SK-N-SH (cell line): ENCODE measurements around the gene CDX2. TPM values are rescaled to one million over a fixed set of nuclear protein-coding genes. Genes with fewer than 3 reads are reported as not detected.

Source experiments
- CTCF ChIA-PET: fragments of 300-600, 350-600 bp; formaldehyde crosslinking; extraction: SDS; loops from one replicate; lab custom pipeline; 2021; lab: Yijun Ruan, JAX
- POLR2A ChIA-PET: fragments of 350-600 bp; sonication (Branson Sonifier 250); formaldehyde crosslinking; extraction: SDS; loops from one replicate; lab custom pipeline; 2020; ENCODE audit warnings: antibody characterized with exemption, inconsistent platforms; lab: Yijun Ruan, JAX
- DNase-seq: peaks from one replicate; pipeline ENCODE4 v3.0.0; 2012
- H2AFZ ChIP-seq: fragments of 200-600 bp; sonication (generic); 2 replicates; pipeline ENCODE4 v1.8.1; 2016; ENCODE audit warnings: antibody characterized with exemption, mild to moderate bottlenecking, low read depth
- H3F3A ChIP-seq: fragments of 200-600 bp; sonication (generic); replicated peaks from 2 replicates; pipeline ENCODE3; 2016; ENCODE audit warnings: antibody characterized with exemption, mild to moderate bottlenecking; ENCODE audit not compliant: insufficient read depth
- H3K27ac ChIP-seq, 2 experiments: fragments of 200-500 bp in 1 of 2; fragments of 200-600 bp in 1 of 2; sonication (Bioruptor generic) in 1 of 2; sonication (generic), shearing (Covaris generic) in 1 of 2; 2 replicates each; pipeline versions ENCODE4 v1.5.1 to v1.6.1; 2014 to 2016; ENCODE audit warnings: low read depth in 2 of 2, inconsistent platforms in 1 of 2, low read length in 1 of 2, mild to moderate bottlenecking in 1 of 2, mixed read lengths in 1 of 2
- H3K27me3 ChIP-seq: fragments of 200-600 bp; sonication (generic), shearing (Covaris generic); 2 replicates; pipeline ENCODE4 v1.6.1; 2016; ENCODE audit warnings: mixed run types; ENCODE audit not compliant: insufficient read depth
- H3K36me3 ChIP-seq, 2 experiments: fragments of 200-500 bp in 1 of 2; fragments of 200-600 bp in 1 of 2; sonication (Bioruptor generic) in 1 of 2; sonication (generic) in 1 of 2; replicated peaks in 1 of 2; 2 replicates each; pipeline versions ENCODE3 to v1.5.1; 2014 to 2016; ENCODE audit warnings: low read length in 1 of 2, mild to moderate bottlenecking in 1 of 2; ENCODE audit not compliant: insufficient read depth in 2 of 2, control insufficient read depth in 1 of 2
- H3K4me1 ChIP-seq, 2 experiments: fragments of 200-500 bp in 1 of 2; fragments of 200-600 bp in 1 of 2; sonication (Bioruptor generic) in 1 of 2; sonication (generic), shearing (Covaris generic) in 1 of 2; 2 replicates each; pipeline versions ENCODE4 v1.5.1 to v1.6.1; 2014 to 2016; ENCODE audit warnings: low read depth in 1 of 2, low read length in 1 of 2, mixed run types in 1 of 2; ENCODE audit not compliant: insufficient read depth in 2 of 2, control insufficient read depth in 1 of 2
- H3K4me2 ChIP-seq: fragments of 200-600 bp; sonication (generic), shearing (Covaris generic); 2 replicates; pipeline ENCODE4 v1.6.1; 2017; ENCODE audit warnings: mixed run types
- H3K4me3 ChIP-seq, 2 experiments: fragments of 200-500 bp in 1 of 2; fragments of 200-600 bp in 1 of 2; sonication (Bioruptor generic) in 1 of 2; sonication (generic), shearing (Covaris generic) in 1 of 2; 2 replicates each; pipeline versions ENCODE4 v1.5.1 to v1.8.1; 2014 to 2016; ENCODE audit warnings: low read depth in 2 of 2, inconsistent platforms in 1 of 2, low read length in 1 of 2, mild to moderate bottlenecking in 1 of 2, mixed read lengths in 1 of 2, moderate library complexity in 1 of 2
- H3K79me2 ChIP-seq: fragments of 200-600 bp; sonication (generic); 2 replicates; pipeline ENCODE4 v1.8.1; 2017; ENCODE audit warnings: mild to moderate bottlenecking; ENCODE audit not compliant: insufficient read depth
- H3K9ac ChIP-seq: fragments of 200-600 bp; sonication (generic); 2 replicates; pipeline ENCODE4 v1.6.1; 2017; ENCODE audit warnings: mixed run types
- H3K9me2 ChIP-seq: fragments of 200-600 bp; sonication (generic); 2 replicates; pipeline ENCODE4 v1.6.1; 2017; ENCODE audit warnings: mixed run types
- H3K9me3 ChIP-seq: fragments of 200-600 bp; sonication (generic); 2 replicates; pipeline ENCODE4 v1.6.1; 2017; ENCODE audit warnings: mixed run types, mild to moderate bottlenecking, moderate library complexity
- H4K20me1 ChIP-seq: fragments of 200-600 bp; sonication (generic); 2 replicates; pipeline ENCODE4 v1.6.1; 2017; ENCODE audit warnings: mild to moderate bottlenecking, mixed run types; ENCODE audit not compliant: insufficient read depth
- EP300 ChIP-seq, 2 experiments: IDR thresholded peaks; 2 replicates each; pipeline versions ENCODE4 v1.4.0 to v1.6.1; 2012; ENCODE audit warnings: borderline replicate concordance in 1 of 2, low read depth in 1 of 2, low read length in 1 of 2
- EZH2phosphoT487 ChIP-seq: fragments of 200-600 bp; sonication (generic); IDR thresholded peaks from 2 replicates; pipeline ENCODE4 v1.6.1; 2017; ENCODE audit warnings: low read depth, mixed run types, mild to moderate bottlenecking, antibody characterized with exemption, moderate library complexity, borderline replicate concordance
- FOSL2 ChIP-seq: IDR thresholded peaks from 2 replicates; pipeline ENCODE4 v1.4.0; 2012; ENCODE audit warnings: low read depth, mild to moderate bottlenecking, moderate library complexity, borderline replicate concordance
- FOXM1 ChIP-seq: IDR thresholded peaks from 2 replicates; pipeline ENCODE4 v1.4.0; 2012; ENCODE audit warnings: low read depth, mild to moderate bottlenecking
- POLR2AphosphoS5 ChIP-seq: IDR thresholded peaks from 2 replicates; pipeline ENCODE4 v1.6.1; 2012; ENCODE audit warnings: low read depth, low read length
- RAD21 ChIP-seq: IDR thresholded peaks from 2 replicates; pipeline ENCODE4 v1.6.1; 2012; ENCODE audit warnings: mild to moderate bottlenecking, low read length
- REST ChIP-seq: IDR thresholded peaks from 2 replicates; pipeline ENCODE4 v1.6.1; 2012; ENCODE audit warnings: mild to moderate bottlenecking, low read depth, low read length, moderate library complexity
- RFX5 ChIP-seq: IDR thresholded peaks from 2 replicates; pipeline ENCODE4 v1.6.1; 2012; ENCODE audit warnings: mild to moderate bottlenecking, improper control_type of control experiment, low read length
- RXRA ChIP-seq: IDR thresholded peaks from 2 replicates; pipeline ENCODE4 v1.4.0; 2012; ENCODE audit warnings: low read depth, mild to moderate bottlenecking, borderline replicate concordance
- SIN3A ChIP-seq: IDR thresholded peaks from 2 replicates; pipeline ENCODE4 v1.6.1; 2012; ENCODE audit warnings: low read depth, mild to moderate bottlenecking, low read length, moderate library complexity, borderline replicate concordance
- SMC3 ChIP-seq: IDR thresholded peaks from 2 replicates; pipeline ENCODE4 v1.6.1; 2012; ENCODE audit warnings: low read depth, low read length, improper control_type of control experiment
- TEAD4 ChIP-seq: IDR thresholded peaks from 2 replicates; pipeline ENCODE4 v1.4.0; 2012; ENCODE audit warnings: mild to moderate bottlenecking, borderline replicate concordance; ENCODE audit not compliant: insufficient read depth
- USF2 ChIP-seq: fragments of 150-350 bp; IDR thresholded peaks from 2 replicates; pipeline ENCODE4 v1.6.1; 2017; ENCODE audit warnings: antibody characterized with exemption, low read length, low read depth, borderline replicate concordance
- YY1 ChIP-seq: IDR thresholded peaks from 2 replicates; pipeline ENCODE4 v1.4.0; 2012; ENCODE audit warnings: low read depth, mild to moderate bottlenecking
- whole genome bisulfite sequencing: methylation state at CpG from one replicate; pipeline ENCODE4 v1.1.6; 2017; ENCODE audit warnings: low lambda C conversion rate; 5-methylcytosine and 5-hydroxymethylcytosine counted together
- polyA plus RNA-seq, 3 experiments: library from polyadenylated mRNA; depleted of rRNA; stranded (reverse); fragments of >200 nt; gene quantifications; 2 replicates each; pipeline ENCODE4 v1.2.3, GENCODE V29; 2012
- TF ChIP-seq, protein P1 (sequence below): IDR thresholded peaks from 2 replicates; pipeline ENCODE4 v1.4.0; 2012; ENCODE audit warnings: low read depth, borderline replicate concordance

Gene CDX2
- polyA plus RNA-seq, 1 of the 3 experiments (the other 2 are of a cell fraction), result not detected

- Histone ChIP-seq H2AFZ (no peak overlapping the region), H3K27ac (no peak overlapping the region), H3K36me3 (no peaks in the 10 kb centered on the region), H3F3A (no peaks in the 10 kb centered on the region), H3K4me3 (no peak overlapping the region), H3K79me2 (no peaks in the 10 kb centered on the region), H3K4me2 (no peak overlapping the region), H4K20me1 (no peaks in the 10 kb centered on the region), H3K9ac (no peak overlapping the region), H3K9me3 (no peaks in the 10 kb centered on the region), H3K9me2 (no peaks in the 10 kb centered on the region), H3K27me3 (peaks cover 26% of the 10 kb centered on the region; the same call in 1 of the 2 replicates), H3K4me1 (no peaks in the 10 kb centered on the region)
- no peak for DNase-seq
- WGBS, result 16% methylated on average over 2 of the region's 2 CpGs
- ChIA-PET CTCF (interaction anchor here (1.0 to 1.7 kb wide), 3 partner anchors 20 to 104 kb away, joined by 3 to 8 read pairs (median 3); no protein-coding TSS in a partner anchor), POLR2A (no interaction called here)
- TF ChIP-seq POLR2AphosphoS5 (no peak), REST (no peak), RAD21 (no peak), FOXM1 (no peak), SIN3A (no peak), RFX5 (no peak), SMC3 (no peak), USF2 (no peak), EP300 (IDR thresholded peaks at IDR 0.05; ENCODE audit: borderline replicate concordance in 1 of 2, low read depth in 1 of 2, low read length in 1 of 2) (no peak), RXRA (no peak), YY1 (no peak), FOSL2 (no peak), EZH2phosphoT487 (no peak), TEAD4 (no peak)
- TF ChIP-seq, protein P1, sequence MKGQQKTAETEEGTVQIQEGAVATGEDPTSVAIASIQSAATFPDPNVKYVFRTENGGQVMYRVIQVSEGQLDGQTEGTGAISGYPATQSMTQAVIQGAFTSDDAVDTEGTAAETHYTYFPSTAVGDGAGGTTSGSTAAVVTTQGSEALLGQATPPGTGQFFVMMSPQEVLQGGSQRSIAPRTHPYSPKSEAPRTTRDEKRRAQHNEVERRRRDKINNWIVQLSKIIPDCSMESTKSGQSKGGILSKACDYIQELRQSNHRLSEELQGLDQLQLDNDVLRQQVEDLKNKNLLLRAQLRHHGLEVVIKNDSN, result no peak
Observed at GRCh38 chr13:27933580-27934328, 35.4 kb downstream of the CDX2 start.
